ENCODE results near the gene QRFP. TPM values are rescaled to one million over a fixed set of nuclear protein-coding genes. Genes with fewer than 3 reads are reported as not detected.
A peak's percentile ranks its signal among the peaks of the same experiment; 100 is the strongest.

Gene QRFP
- total RNA-seq, 4 donors from 2014 or later: 0.18 TPM; not detected in 3

DNA sequence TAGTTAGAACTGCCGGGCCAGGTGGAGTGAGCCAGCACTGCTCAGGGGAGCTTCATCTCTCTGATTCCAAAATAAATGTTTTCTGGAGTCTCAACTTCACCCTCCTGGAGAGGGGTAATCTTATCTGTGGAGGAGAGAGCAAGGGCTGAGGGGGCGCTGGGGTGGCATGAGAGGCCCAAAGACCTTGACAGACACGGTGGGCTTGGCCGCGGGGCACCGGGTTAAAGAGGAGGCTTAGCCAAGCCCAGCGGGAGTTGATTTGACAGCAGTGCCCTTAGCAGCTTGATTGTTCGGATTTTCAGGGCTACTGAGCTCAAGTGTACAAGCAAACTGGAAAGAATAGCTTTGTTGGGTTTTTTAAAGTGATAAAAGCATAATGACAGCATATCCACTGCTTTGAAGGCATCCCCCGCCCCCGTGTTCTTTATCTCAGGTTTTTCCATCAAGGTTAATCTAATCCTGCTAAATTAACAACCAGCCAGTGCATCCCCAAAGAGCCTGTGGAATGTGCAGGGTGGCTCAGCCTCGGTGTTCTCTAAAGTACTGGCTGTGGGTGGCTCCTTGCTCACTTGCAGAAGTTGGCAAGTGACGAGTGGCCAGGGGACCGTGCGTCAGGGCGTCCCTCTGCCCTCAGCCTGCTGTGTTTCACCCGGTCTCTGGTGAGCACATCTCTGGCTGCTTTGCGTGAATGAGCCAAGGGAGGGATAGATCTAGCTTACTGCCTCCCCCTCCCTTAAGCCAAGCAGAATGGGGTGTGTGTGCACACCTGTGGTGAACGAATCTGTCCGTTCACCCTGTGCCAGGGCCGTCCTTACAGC, 5.5 kb downstream of the QRFP start:
- intact Hi-C loops (cut with DNase I): no loop called here

DNA sequence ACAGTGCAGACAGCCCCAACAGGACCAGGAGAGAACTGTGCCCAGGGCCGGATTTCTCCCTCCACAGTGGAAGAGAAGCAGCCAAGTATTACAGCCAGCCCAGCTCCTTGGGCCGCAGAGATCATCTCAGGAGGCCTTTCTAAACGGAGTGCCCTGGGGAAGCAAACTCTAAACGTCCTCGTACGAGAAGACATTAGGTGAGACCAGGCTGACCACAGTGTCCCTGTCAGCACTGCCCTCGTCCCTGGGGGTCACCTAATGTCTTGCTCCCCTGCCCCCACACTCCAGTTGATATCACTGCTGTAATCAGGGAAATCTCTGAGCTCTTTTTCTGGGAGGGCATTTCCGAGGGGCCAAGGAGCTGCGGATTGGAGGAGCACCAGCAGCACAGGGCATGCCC, 6.5 kb downstream of the QRFP start:
- 67 to 68% methylated on average over 1 to 8 of the region's 9 CpGs for WGBS, 2 donors
- peaks cover 21 to 68% (median 26%) of the 10 kb centered on the region in 3 donors for H3K4me1 ChIP-seq
- DNase-seq: no peak
- no peaks in the 10 kb centered on the region for H3K9me3 ChIP-seq
- intact Hi-C loops (cut with DNase I): no loop called here
- no peak overlapping the region for H3K4me3 ChIP-seq
- H3K27ac ChIP-seq: no peak overlapping the region
- H3K27me3 ChIP-seq: no peaks in the 10 kb centered on the region
- TF ChIP-seq, protein P1, sequence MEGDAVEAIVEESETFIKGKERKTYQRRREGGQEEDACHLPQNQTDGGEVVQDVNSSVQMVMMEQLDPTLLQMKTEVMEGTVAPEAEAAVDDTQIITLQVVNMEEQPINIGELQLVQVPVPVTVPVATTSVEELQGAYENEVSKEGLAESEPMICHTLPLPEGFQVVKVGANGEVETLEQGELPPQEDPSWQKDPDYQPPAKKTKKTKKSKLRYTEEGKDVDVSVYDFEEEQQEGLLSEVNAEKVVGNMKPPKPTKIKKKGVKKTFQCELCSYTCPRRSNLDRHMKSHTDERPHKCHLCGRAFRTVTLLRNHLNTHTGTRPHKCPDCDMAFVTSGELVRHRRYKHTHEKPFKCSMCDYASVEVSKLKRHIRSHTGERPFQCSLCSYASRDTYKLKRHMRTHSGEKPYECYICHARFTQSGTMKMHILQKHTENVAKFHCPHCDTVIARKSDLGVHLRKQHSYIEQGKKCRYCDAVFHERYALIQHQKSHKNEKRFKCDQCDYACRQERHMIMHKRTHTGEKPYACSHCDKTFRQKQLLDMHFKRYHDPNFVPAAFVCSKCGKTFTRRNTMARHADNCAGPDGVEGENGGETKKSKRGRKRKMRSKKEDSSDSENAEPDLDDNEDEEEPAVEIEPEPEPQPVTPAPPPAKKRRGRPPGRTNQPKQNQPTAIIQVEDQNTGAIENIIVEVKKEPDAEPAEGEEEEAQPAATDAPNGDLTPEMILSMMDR (IDR thresholded peaks at IDR 0.05): no peak
- no peak for TF ChIP-seq POLR2A (IDR thresholded peaks at IDR 0.05)
- H3K36me3 ChIP-seq: peaks cover 28 to 83% (median 40%) of the 10 kb centered on the region in 3 donors

More for the DNA sequence above, 5.5 kb downstream of the QRFP start:
- no peak for TF ChIP-seq POLR2A (IDR thresholded peaks at IDR 0.05)
- TF ChIP-seq, protein P1 (IDR thresholded peaks at IDR 0.05): no peak
- Histone ChIP-seq H3K4me3 (no peak overlapping the region), H3K9me3 (no peaks in the 10 kb centered on the region), H3K27ac (no peak overlapping the region), H3K27me3 (peaks cover 0 to 2% (median 0%) of the 10 kb centered on the region in 4 donors), H3K36me3 (peaks cover 19 to 73% (median 32%) of the 10 kb centered on the region in 3 donors), H3K4me1 (peaks cover 21 to 66% (median 25%) of the 10 kb centered on the region in 3 donors)
- 83 to 88% methylated on average over 10 to 20 of the region's 20 CpGs for WGBS, 2 donors
- DNase-seq: no peak

DNA sequence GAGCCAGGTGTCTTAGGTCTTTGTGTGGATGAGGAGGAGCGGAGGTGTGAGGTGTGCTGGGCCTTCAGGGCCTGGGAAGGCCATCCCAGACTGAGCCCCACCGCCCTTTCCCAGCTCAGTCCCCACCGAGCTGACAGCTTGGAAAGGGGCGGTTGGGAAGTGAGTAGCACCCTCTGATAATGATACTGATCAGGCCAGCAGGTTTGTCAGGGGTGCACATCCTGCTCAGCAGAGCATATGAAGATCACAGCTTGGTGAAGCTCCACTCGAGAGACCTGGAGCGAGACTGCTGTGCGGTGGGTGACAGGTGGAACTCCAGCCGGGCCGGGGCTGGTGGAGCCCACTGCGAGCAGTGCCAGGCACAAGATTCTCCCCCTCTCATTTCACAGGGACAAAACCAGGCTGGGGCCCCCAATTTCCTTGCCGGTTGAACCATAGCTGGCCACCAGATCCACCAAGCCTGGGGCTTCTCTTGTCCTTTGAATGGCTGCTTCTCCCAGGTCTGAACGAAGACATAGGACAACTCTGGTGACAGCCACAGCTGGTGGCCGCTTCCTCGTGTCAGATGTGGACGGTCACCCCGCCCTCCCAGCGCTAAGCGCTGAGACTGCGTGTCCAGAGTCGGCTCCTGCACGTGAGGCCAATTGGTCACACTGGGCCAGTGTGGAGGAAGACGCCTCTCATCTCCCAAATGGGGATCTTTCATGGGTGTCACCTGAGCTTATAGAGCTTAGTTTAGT, 8.3 kb downstream of the QRFP start:
- WGBS, 2 donors: 84 to 87% methylated on average over 9 to 15 of the region's 22 CpGs
- peaks cover 41 to 100% (median 58%) of the 10 kb centered on the region in 3 donors for H3K36me3 ChIP-seq
- peaks cover 5 to 56% (median 10%) of the 10 kb centered on the region in 3 donors for H3K4me1 ChIP-seq
- no peak overlapping the region for H3K27ac ChIP-seq
- intact Hi-C loops (cut with DNase I): no loop called here
- H3K4me3 ChIP-seq: no peak overlapping the region
- TF ChIP-seq POLR2A (IDR thresholded peaks at IDR 0.05): no peak
- TF ChIP-seq, protein P1 (IDR thresholded peaks at IDR 0.05): no peak
- no peaks in the 10 kb centered on the region for H3K9me3 ChIP-seq
- DNase-seq: no peak
- no peaks in the 10 kb centered on the region for H3K27me3 ChIP-seq

DNA sequence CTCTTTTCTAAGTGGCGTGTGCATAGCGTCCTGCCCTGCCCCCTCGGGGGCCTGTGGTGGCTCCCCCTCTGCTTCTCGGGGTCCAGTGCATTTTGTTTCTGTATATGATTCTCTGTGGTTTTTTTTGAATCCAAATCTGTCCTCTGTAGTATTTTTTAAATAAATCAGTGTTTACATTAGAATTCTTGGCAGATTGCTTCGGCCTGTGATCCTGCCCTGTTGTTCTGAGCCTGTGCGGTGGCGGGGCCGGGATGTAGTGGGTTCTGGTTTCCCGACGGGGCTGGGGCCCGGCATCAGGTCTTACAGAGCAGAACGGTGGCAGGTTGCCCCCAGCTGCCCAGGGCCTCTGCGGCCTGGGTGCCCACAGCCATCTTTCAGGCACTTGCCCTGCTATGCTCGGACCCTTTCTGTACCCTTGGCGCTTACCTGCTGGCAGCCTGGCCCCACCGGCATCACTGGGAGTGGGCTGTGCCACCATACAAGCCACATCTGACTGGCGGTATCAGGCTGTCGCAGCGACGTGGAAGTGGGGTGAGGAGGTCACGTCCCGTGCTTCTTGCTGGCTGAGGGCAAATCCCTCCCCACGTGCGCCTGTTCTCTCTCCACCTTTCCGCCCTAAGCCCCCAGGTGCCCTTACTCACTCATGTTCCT, 9.0 kb downstream of the QRFP start:
- Histone ChIP-seq H3K4me3 (no peak overlapping the region), H3K27me3 (no peaks in the 10 kb centered on the region), H3K9me3 (no peaks in the 10 kb centered on the region), H3K27ac (peak overlapping the region in 1 of 4 donors; percentile 9), H3K36me3 (peaks cover 41 to 100% (median 65%) of the 10 kb centered on the region in 3 donors), H3K4me1 (peaks cover 3 to 50% (median 8%) of the 10 kb centered on the region in 3 donors)
- intact Hi-C loops (cut with DNase I): no loop called here
- 78 to 80% methylated on average over 13 to 17 of the region's 25 CpGs for WGBS, 2 donors
- DNase-seq: no peak
- no peak for TF ChIP-seq POLR2A (IDR thresholded peaks at IDR 0.05)
- TF ChIP-seq, protein P1 (IDR thresholded peaks at IDR 0.05): no peak
